Stimulated activated naive CD8-positive, alpha-beta T cell treated with anti-CD3 and anti-CD28 coated beads, Interleukin-15, Interleukin-2, amounts not matched to agents 100 ng/mL and 50 ng/mL, for 24 hours (primary cell): ENCODE data around the gene ALG5.

Experiments
- H3K27ac Mint-ChIP-seq: one replicate; pipeline ENCODE4 v1.8.0; 2021; ENCODE audit warnings: mild to moderate bottlenecking, mixed read lengths
- H3K27me3 Mint-ChIP-seq: one replicate; pipeline ENCODE4 v1.8.0; 2021; ENCODE audit warnings: mixed read lengths
- H3K36me3 Mint-ChIP-seq: one replicate; pipeline ENCODE4 v1.8.0; 2021; ENCODE audit warnings: low read depth, mixed read lengths
- H3K4me1 Mint-ChIP-seq: one replicate; pipeline ENCODE4 v1.8.0; 2021; ENCODE audit warnings: low read depth, mixed read lengths
- H3K4me3 Mint-ChIP-seq: one replicate; pipeline ENCODE4 v1.8.0; 2021; ENCODE audit warnings: mild to moderate bottlenecking, mixed read lengths
- H3K9me3 Mint-ChIP-seq: one replicate; pipeline ENCODE4 v1.8.0; 2021; ENCODE audit warnings: mixed read lengths

The ALG5 gene

GRCh38 chr13:36950920-36951319 is 48.2 kb downstream of the ALG5 start:
- Mint-ChIP-seq H3K4me1 (no peaks in the 10 kb centered on the region), H3K27ac (no peak overlapping the region), H3K36me3 (peaks cover 68% of the 10 kb centered on the region), H3K27me3 (no peaks in the 10 kb centered on the region), H3K4me3 (no peak overlapping the region), H3K9me3 (no peaks in the 10 kb centered on the region)

- H3K9me3 Mint-ChIP-seq = no peaks in the 10 kb centered on the region
- H3K36me3 Mint-ChIP-seq = peaks cover 62% of the 10 kb centered on the region
- H3K27ac Mint-ChIP-seq = no peak overlapping the region
- no peaks in the 10 kb centered on the region for H3K4me1 Mint-ChIP-seq
- H3K4me3 Mint-ChIP-seq = no peak overlapping the region
- H3K27me3 Mint-ChIP-seq = no peaks in the 10 kb centered on the region
Observed at GRCh38 chr13:36950330-36950729, 48.8 kb downstream of the ALG5 start.

- Mint-ChIP-seq H3K27ac (no peak overlapping the region), H3K4me1 (no peaks in the 10 kb centered on the region), H3K27me3 (peaks cover 4% of the 10 kb centered on the region), H3K4me3 (no peak overlapping the region), H3K36me3 (peaks cover 25% of the 10 kb centered on the region), H3K9me3 (peaks cover 10% of the 10 kb centered on the region)
Observed at GRCh38 chr13:36945078-36945477, 54.1 kb downstream of the ALG5 start.

GRCh38 chr13:36925603-36926002 is 73.5 kb downstream of the ALG5 start:
- no peaks in the 10 kb centered on the region for H3K9me3 Mint-ChIP-seq
- peaks cover 2% of the 10 kb centered on the region for H3K4me1 Mint-ChIP-seq
- no peak overlapping the region for H3K27ac Mint-ChIP-seq
- peaks cover 50% of the 10 kb centered on the region for H3K27me3 Mint-ChIP-seq
- H3K36me3 Mint-ChIP-seq = no peaks in the 10 kb centered on the region
- no peak overlapping the region for H3K4me3 Mint-ChIP-seq

- Mint-ChIP-seq H3K36me3 (no peaks in the 10 kb centered on the region), H3K27me3 (peaks cover 56% of the 10 kb centered on the region), H3K9me3 (no peaks in the 10 kb centered on the region), H3K4me3 (no peak overlapping the region), H3K4me1 (peaks cover 7% of the 10 kb centered on the region), H3K27ac (no peak overlapping the region)
Observed at GRCh38 chr13:36924001-36924400, 75.1 kb downstream of the ALG5 start.

- H3K36me3 Mint-ChIP-seq = no peaks in the 10 kb centered on the region
- H3K4me3 Mint-ChIP-seq = no peak overlapping the region
- H3K27me3 Mint-ChIP-seq = peaks cover 65% of the 10 kb centered on the region
Observed at GRCh38 chr13:36921631-36922301, 77.4 kb downstream of the ALG5 start.

GRCh38 chr13:36920616-36921185 is 78.4 kb downstream of the ALG5 start:
- Mint-ChIP-seq H3K27ac (no peak overlapping the region), H3K27me3 (peaks cover 75% of the 10 kb centered on the region), H3K36me3 (no peaks in the 10 kb centered on the region), H3K4me3 (peak overlapping the region; percentile 66), H3K4me1 (peaks cover 7% of the 10 kb centered on the region), H3K9me3 (no peaks in the 10 kb centered on the region)

More at GRCh38 chr13:36921631-36922301, 77.4 kb downstream of the ALG5 start:
- H3K4me1 Mint-ChIP-seq = peaks cover 7% of the 10 kb centered on the region
- no peaks in the 10 kb centered on the region for H3K9me3 Mint-ChIP-seq
- no peak overlapping the region for H3K27ac Mint-ChIP-seq

- H3K27me3 Mint-ChIP-seq = peaks cover 80% of the 10 kb centered on the region
- H3K27ac Mint-ChIP-seq = no peak within 1 kb of the TSS
- H3K4me1 Mint-ChIP-seq = peaks cover 7% of the 10 kb centered on the region
- no peaks in the 10 kb centered on the region for H3K9me3 Mint-ChIP-seq
- peak within 1 kb of the TSS; percentile 66 for H3K4me3 Mint-ChIP-seq
- no peaks in the 10 kb centered on the region for H3K36me3 Mint-ChIP-seq
Observed at GRCh38 chr13:36919833-36920615, 79.1 kb downstream of the ALG5 start, which contains the start of gene SMAD9. Gene SMAD9 (minus strand): TSS chr13:36920238. CDS start chr13:36879689, 40,549 bp downstream.

GRCh38 chr13:36919171-36919832 is 79.8 kb downstream of the ALG5 start:
- peak overlapping the region; percentile 52 for H3K4me3 Mint-ChIP-seq
- H3K36me3 Mint-ChIP-seq = no peaks in the 10 kb centered on the region
- H3K27me3 Mint-ChIP-seq = peaks cover 77% of the 10 kb centered on the region
- no peak overlapping the region for H3K27ac Mint-ChIP-seq
- no peaks in the 10 kb centered on the region for H3K9me3 Mint-ChIP-seq
- peaks cover 7% of the 10 kb centered on the region for H3K4me1 Mint-ChIP-seq

- no peaks in the 10 kb centered on the region for H3K36me3 Mint-ChIP-seq
- no peaks in the 10 kb centered on the region for H3K9me3 Mint-ChIP-seq
- H3K4me3 Mint-ChIP-seq = peak overlapping the region; percentile 52
- H3K27me3 Mint-ChIP-seq = peaks cover 76% of the 10 kb centered on the region
- H3K4me1 Mint-ChIP-seq = peaks cover 7% of the 10 kb centered on the region
- H3K27ac Mint-ChIP-seq = no peak overlapping the region
Observed at GRCh38 chr13:36918246-36919131, 80.7 kb downstream of the ALG5 start.

GRCh38 chr13:36917311-36917710 is 81.8 kb downstream of the ALG5 start:
- no peaks in the 10 kb centered on the region for H3K9me3 Mint-ChIP-seq

GRCh38 chr13:36915896-36916640 is 83.1 kb downstream of the ALG5 start:
- H3K4me3 Mint-ChIP-seq = no peak overlapping the region
- peaks cover 64% of the 10 kb centered on the region for H3K27me3 Mint-ChIP-seq
- H3K27ac Mint-ChIP-seq = no peak overlapping the region
- no peaks in the 10 kb centered on the region for H3K36me3 Mint-ChIP-seq
- no peaks in the 10 kb centered on the region for H3K9me3 Mint-ChIP-seq
- peaks cover 7% of the 10 kb centered on the region for H3K4me1 Mint-ChIP-seq

More at GRCh38 chr13:36917311-36917710, 81.8 kb downstream of the ALG5 start:
- H3K4me1 Mint-ChIP-seq = peaks cover 7% of the 10 kb centered on the region
- peaks cover 72% of the 10 kb centered on the region for H3K27me3 Mint-ChIP-seq
- no peaks in the 10 kb centered on the region for H3K36me3 Mint-ChIP-seq
- no peak overlapping the region for H3K27ac Mint-ChIP-seq
- no peak overlapping the region for H3K4me3 Mint-ChIP-seq

- Mint-ChIP-seq H3K36me3 (no peaks in the 10 kb centered on the region), H3K9me3 (no peaks in the 10 kb centered on the region), H3K4me1 (peaks cover 4% of the 10 kb centered on the region), H3K27me3 (peaks cover 62% of the 10 kb centered on the region), H3K27ac (no peak overlapping the region), H3K4me3 (no peak overlapping the region)
Observed at GRCh38 chr13:36915106-36915505, 84.0 kb downstream of the ALG5 start.
